Stomach smooth muscle (tissue), 2 donors: Measurements from ENCODE around the gene PTPN11.
"Not testable (repeated sequence)": the region's sequence is repeated elsewhere in the genome, so short reads cannot be mapped to it uniquely, and the experiment has no call there.

Experiments used
- H3K27ac ChIP-seq: one replicate; pipeline ENCODE4 v1.7.0; 2013; ENCODE audit warnings: mild to moderate bottlenecking, low read length, inconsistent platforms
- H3K27me3 ChIP-seq, 2 donors: one replicate each; pipeline ENCODE4 v1.7.0; 2013; ENCODE audit warnings: low read length in 2 of 2; ENCODE audit not compliant: insufficient read depth in 2 of 2, control insufficient read depth in 1 of 2
- H3K36me3 ChIP-seq, 2 donors: one replicate each; pipeline ENCODE4 v1.7.0; 2013; ENCODE audit warnings: low read length in 2 of 2; ENCODE audit not compliant: control insufficient read depth in 2 of 2, insufficient read depth in 2 of 2
- H3K4me1 ChIP-seq: one replicate; pipeline ENCODE4 v1.7.0; 2013; ENCODE audit warnings: low read length; ENCODE audit not compliant: control insufficient read depth, insufficient read depth
- H3K4me3 ChIP-seq, 2 donors: one replicate each; pipeline ENCODE4 v1.7.0; 2013; ENCODE audit warnings: low read length in 2 of 2
- H3K9ac ChIP-seq, 2 donors: one replicate each; pipeline ENCODE4 v1.7.0; 2013; ENCODE audit warnings: low read length in 2 of 2, mild to moderate bottlenecking in 1 of 2
- H3K9me3 ChIP-seq, 2 donors: one replicate each; pipeline ENCODE4 v1.7.0; 2013; ENCODE audit warnings: low read length in 2 of 2; ENCODE audit not compliant: control insufficient read depth in 2 of 2
- donor health status: healthy.
- donor health status: Pancreatic carcinoma.

Gene PTPN11

DNA sequence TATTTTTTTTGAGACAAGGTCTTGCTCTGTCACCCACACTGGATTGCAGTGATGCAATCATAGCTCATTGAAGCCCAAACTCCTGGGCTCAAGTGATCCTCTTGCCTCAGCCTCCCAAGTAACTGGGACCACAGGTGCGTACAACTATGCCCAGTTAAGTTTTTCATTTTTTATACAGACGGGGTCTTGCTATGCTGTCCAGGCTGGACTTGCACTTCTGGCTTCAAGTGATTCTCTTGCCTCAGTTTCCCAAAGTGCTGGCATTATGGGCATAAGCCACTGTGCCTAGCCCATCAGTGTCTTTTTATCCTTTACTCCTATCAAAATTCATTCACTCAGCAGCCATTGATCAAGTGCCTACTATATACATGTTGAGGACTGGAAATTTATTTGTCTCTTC is 9.0 kb downstream of the PTPN11 start:
- H3K4me3 ChIP-seq: no peak overlapping the region
- H3K27ac ChIP-seq: no peak overlapping the region
- H3K27me3 ChIP-seq: no peaks in the 10 kb centered on the region
- no peaks in the 10 kb centered on the region for H3K9me3 ChIP-seq
- no peaks in the 10 kb centered on the region for H3K36me3 ChIP-seq
- no peak overlapping the region for H3K9ac ChIP-seq
- peaks cover 2% of the 10 kb centered on the region for H3K4me1 ChIP-seq

DNA sequence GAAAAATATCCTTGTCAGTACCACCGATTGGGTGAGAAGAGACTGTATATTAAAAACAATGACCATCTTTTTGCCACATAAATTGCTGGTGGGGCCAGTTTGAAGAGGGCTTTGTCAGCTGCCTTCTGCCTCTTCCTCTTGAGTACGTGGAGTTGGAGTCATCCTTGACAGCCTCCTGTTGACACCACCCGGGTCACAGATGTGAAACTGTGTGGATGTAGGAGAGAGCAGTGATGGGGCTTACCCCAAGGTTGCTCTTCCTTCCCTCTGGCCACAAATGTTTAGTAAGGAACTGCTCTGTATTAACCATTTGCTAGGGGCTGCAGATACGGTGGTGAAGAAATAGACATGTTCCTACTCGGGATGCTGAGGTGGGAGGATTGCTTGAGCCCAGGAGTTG is 12.2 kb downstream of the PTPN11 start:
- no peaks in the 10 kb centered on the region for H3K36me3 ChIP-seq
- H3K4me1 ChIP-seq: no peaks in the 10 kb centered on the region
- H3K4me3 ChIP-seq: no peak overlapping the region
- no peaks in the 10 kb centered on the region for H3K9me3 ChIP-seq
- no peaks in the 10 kb centered on the region for H3K27me3 ChIP-seq
- no peak overlapping the region for H3K27ac ChIP-seq
- H3K9ac ChIP-seq: no peak overlapping the region

DNA sequence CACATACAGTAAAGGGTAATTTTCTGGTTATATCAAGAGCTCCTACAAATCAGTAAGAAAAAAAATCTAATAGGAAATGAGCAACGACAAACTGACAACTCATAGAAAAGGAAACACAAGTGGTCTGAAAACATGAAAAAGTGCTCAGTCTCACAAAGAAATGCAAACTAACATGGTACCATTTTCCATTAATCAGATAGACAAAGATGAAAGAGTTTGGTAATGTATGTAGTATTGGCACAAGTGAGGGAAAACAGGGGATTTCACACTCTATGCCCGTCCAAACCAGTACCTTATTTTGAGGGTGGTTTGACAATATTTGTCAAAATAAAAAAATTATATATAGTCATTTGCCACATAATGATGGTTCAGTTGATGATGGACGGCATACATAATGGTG is 13.2 kb downstream of the PTPN11 start:
- Histone ChIP-seq H3K36me3 (no peaks in the 10 kb centered on the region), H3K27me3 (no peaks in the 10 kb centered on the region), H3K4me1 (no peaks in the 10 kb centered on the region), H3K9me3 (no peaks in the 10 kb centered on the region), H3K27ac (no peak overlapping the region), H3K4me3 (no peak overlapping the region), H3K9ac (no peak overlapping the region)

DNA sequence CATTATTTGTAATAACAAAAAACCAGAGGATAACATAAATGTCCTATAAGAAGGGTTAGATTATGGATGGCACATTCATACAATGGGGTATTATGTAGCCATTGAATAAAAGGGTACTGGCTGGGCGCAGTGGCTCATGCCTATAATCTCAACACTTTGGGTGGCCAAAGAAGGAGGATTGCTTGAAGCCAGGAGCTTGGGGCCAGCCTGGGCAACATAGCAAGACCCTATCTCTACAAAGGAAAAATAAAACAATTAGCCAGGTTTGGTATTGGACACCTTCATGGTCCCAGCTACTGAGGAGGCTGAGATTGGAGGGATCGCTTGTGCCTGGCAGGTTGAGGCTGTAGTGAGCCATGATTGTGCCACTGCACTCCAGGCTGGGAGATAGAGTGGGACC is 14.8 kb downstream of the PTPN11 start:
- Histone ChIP-seq H3K27ac (no peak overlapping the region), H3K27me3 (no peaks in the 10 kb centered on the region), H3K36me3 (no peaks in the 10 kb centered on the region), H3K9me3 (no peaks in the 10 kb centered on the region), H3K4me3 (no peak overlapping the region), H3K9ac (no peak overlapping the region), H3K4me1 (no peaks in the 10 kb centered on the region)

DNA sequence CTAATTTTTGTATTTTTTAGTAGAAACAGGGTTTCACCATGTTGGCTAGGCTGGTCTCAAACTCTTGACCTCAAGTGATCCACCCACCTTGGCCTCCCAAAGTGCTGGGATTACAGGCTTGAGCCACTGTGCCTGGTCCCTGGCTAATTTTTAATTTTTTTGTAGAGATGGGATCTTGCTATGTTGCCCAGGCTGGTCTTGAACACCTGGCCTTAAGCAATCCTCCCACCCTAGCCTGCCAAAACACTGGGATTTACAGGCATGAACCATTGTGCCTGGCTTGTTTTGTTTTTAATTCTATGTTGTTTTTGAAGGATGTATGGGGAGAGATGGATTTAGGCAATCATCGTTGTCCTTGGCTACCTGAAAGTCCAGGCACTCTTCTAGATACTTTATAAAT is 19.9 kb downstream of the PTPN11 start:
- not testable (repeated sequence) for H3K9ac ChIP-seq, H3K4me1 ChIP-seq, H3K4me3 ChIP-seq, H3K27me3 ChIP-seq, H3K9me3 ChIP-seq, H3K36me3 ChIP-seq, H3K27ac ChIP-seq

DNA sequence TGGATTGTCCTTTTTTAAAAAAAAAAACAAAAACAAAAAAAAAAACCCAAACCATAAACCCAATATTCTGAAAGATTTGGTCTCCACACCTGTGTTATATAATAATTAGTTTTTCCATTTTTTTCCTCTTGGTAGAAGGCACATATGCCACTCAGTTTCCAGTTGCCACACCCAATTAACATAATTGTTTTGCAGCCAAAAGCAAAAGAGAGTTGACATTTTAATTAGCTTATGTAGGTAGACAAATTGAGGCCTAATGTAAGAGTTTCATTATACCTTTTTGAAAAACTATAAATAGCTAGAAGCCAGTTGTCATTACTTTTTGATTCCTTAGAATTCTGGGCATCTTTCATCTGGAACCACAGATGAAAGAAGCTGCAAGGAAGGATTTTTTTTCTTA is 21.0 kb downstream of the PTPN11 start:
- Histone ChIP-seq H3K9ac (no peak overlapping the region), H3K27ac (no peak overlapping the region), H3K9me3 (no peaks in the 10 kb centered on the region), H3K27me3 (no peaks in the 10 kb centered on the region), H3K4me3 (no peak overlapping the region), H3K4me1 (no peaks in the 10 kb centered on the region), H3K36me3 (no peaks in the 10 kb centered on the region)

DNA sequence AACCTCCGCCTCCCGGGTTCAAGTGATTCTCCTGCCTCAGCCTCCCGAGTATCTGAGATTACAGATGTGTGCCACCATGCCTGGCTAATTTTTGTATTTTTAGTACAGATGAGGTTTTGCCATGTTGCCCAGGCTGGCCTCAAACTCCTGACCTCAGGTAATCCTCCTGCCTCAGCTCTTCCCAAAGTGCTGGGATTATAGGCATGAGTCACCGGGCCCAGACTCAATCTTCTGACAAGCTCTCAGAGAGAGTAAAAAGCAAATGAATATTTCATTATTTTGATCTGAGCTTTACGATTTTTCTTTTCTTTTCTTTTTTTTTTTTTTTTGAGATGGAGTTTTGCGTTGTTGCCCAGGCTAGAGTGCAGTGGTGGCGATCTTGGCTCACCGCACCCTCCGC is 21.9 kb downstream of the PTPN11 start:
- H3K4me1 ChIP-seq: not testable (repeated sequence)

DNA sequence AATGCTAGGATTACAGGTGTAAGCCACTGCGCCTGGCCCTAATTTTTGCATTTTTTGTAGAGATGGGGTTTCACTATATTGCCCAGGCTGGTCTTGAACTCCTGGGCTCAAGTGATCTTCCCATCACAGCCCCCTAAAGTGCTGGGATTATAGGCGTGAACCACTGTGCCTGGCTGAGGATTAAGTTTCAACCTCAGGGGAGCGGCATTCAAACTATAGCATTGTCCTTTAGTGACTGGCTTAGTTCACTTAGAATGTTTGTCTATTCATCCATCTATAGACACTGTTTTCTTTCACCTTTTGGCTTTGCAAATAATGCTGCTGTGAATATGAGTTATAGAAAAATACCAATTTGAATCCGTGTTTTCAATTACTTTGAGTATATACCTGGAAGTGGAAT is 25.2 kb downstream of the PTPN11 start:
- no peaks in the 10 kb centered on the region for H3K9me3 ChIP-seq
- no peaks in the 10 kb centered on the region for H3K27me3 ChIP-seq

More for the DNA sequence above, 21.9 kb downstream of the PTPN11 start:
- not testable (repeated sequence) for H3K9me3 ChIP-seq, H3K27ac ChIP-seq, H3K9ac ChIP-seq, H3K36me3 ChIP-seq, H3K4me3 ChIP-seq, H3K27me3 ChIP-seq

DNA sequence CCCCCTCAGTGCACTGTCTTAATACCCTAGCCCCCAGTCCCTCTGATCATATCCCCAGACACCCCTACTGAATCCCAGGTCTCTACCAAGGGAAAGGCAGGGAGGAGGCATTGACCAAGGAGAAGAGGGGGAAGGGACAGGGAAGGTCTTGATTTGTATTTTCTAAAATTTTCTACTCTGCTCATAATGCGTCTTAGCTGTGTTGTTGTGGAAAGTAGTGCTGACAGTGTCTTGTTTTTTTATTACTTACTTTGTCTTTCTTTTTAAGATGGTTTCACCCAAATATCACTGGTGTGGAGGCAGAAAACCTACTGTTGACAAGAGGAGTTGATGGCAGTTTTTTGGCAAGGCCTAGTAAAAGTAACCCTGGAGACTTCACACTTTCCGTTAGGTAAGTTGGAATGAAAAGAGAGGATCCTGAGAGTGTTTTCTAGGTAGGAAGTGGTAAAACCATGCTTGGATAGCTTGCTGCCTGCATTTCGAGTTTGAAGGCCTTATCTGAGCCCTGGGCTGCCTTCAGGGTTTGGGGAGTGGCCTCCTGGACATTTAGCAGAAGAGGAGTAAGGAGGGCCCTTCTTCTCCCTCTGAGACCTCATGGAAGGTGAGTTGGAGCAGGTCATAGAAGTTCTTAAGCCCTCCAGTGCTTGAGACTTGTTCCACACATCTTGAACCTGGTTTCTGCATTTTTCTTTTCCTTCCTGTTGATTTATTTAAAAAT is 27.4 kb downstream of the PTPN11 start:
- no peaks in the 10 kb centered on the region for H3K4me1 ChIP-seq
- no peak overlapping the region for H3K9ac ChIP-seq
- H3K4me3 ChIP-seq: no peak overlapping the region
- no peaks in the 10 kb centered on the region for H3K9me3 ChIP-seq
- no peaks in the 10 kb centered on the region for H3K27me3 ChIP-seq
- H3K36me3 ChIP-seq: peaks cover 12 to 23% of the 10 kb centered on the region in 2 donors
- no peak overlapping the region for H3K27ac ChIP-seq

More for the DNA sequence above, 25.2 kb downstream of the PTPN11 start:
- no peaks in the 10 kb centered on the region for H3K4me1 ChIP-seq
- no peak overlapping the region for H3K9ac ChIP-seq
- no peak overlapping the region for H3K4me3 ChIP-seq
- no peak overlapping the region for H3K27ac ChIP-seq
- peaks cover 7 to 11% of the 10 kb centered on the region in 2 donors for H3K36me3 ChIP-seq

DNA sequence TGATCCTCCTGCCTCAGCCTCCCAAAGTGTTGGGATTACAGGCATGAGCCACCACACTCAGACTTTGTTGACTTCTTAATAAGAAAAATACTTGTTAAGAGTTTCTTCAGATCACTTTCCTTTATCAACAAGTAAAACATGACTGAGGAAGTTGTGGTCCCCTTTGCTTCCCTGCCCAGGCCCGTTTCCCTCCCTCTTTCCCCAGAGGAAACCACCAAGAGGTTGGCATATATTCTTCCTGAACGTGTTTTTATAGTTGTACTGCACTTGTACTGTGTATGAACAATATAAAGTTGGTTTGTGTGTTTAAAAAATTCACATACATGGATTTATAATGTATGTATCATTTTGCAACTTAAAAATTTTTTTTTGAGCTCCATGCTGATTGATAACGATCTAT is 28.4 kb downstream of the PTPN11 start:
- no peaks in the 10 kb centered on the region for H3K4me1 ChIP-seq
- no peaks in the 10 kb centered on the region for H3K27me3 ChIP-seq
- no peak overlapping the region for H3K9ac ChIP-seq
- H3K27ac ChIP-seq: no peak overlapping the region
- H3K9me3 ChIP-seq: no peaks in the 10 kb centered on the region
- H3K4me3 ChIP-seq: no peak overlapping the region
- peaks cover 15 to 26% of the 10 kb centered on the region in 2 donors for H3K36me3 ChIP-seq

DNA sequence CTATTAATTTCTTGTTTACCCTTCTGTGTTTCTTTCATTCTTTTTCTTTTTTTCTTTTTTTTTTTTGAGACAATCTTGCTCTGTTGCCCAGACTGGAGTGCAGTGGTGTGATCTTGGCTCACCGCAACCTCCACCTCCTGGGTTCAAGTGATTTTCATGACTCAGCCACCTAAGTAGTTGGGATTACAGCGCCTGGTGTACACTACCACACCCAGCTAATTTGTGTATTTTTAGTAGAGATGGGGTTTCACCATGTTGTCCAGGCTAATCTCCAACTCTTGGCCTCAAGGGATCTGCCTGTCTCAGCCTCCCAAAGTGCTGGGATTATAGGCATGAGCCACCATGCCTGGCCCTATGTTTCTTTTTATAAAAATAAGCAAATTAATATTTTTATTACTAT is 29.4 kb downstream of the PTPN11 start:
- not testable (repeated sequence) for H3K27me3 ChIP-seq, H3K9me3 ChIP-seq, H3K27ac ChIP-seq, H3K4me1 ChIP-seq, H3K4me3 ChIP-seq, H3K9ac ChIP-seq
- H3K36me3 ChIP-seq: peaks cover 17 to 26% of the 10 kb centered on the region in 2 donors
